ENCODE results near the gene SCUBE1.

- no peak for TF ChIP-seq CTCF (IDR thresholded peaks at IDR 0.05; ENCODE audit: low read length)
- no peak for TF ChIP-seq EZH2 (IDR thresholded peaks at IDR 0.05; ENCODE audit: borderline replicate concordance, low read length)
These were observed 141.5 kb downstream of the SCUBE1 start for GRCh38 chr22:43201486-43202219.

All from OCI-LY1 (cell line).